Activated naive CD8-positive, alpha-beta T cell treated with anti-CD3 and anti-CD28 coated beads for 36 hours (primary cell): ENCODE data around the gene SHB. TPM values are rescaled to one million over a fixed set of nuclear protein-coding genes. Genes with fewer than 3 reads are reported as not detected.
A peak's percentile ranks its signal among the peaks of the same experiment; 100 is the strongest.

ENCODE experiments used
- DNase-seq: peaks from one replicate; pipeline ENCODE4 v3.0.0; 2021
- H3K27ac Mint-ChIP-seq: one replicate; pipeline ENCODE4 v1.8.0; 2022; ENCODE audit warnings: mild to moderate bottlenecking, moderate library complexity, mixed read lengths
- H3K27me3 Mint-ChIP-seq: one replicate; pipeline ENCODE4 v1.8.0; 2022; ENCODE audit warnings: mild to moderate bottlenecking, mixed read lengths
- H3K36me3 Mint-ChIP-seq: one replicate; pipeline ENCODE4 v1.8.0; 2021; ENCODE audit warnings: mild to moderate bottlenecking, mixed read lengths
- H3K4me1 Mint-ChIP-seq: one replicate; pipeline ENCODE4 v1.8.0; 2021; ENCODE audit warnings: mixed read lengths
- H3K4me3 Mint-ChIP-seq: one replicate; pipeline ENCODE4 v1.8.0; 2022; ENCODE audit warnings: mild to moderate bottlenecking, moderate library complexity, mixed read lengths
- H3K9me3 Mint-ChIP-seq: one replicate; pipeline ENCODE4 v1.8.0; 2022; ENCODE audit warnings: mixed read lengths
- total RNA-seq, 2 experiments: library from RNA; stranded (reverse); gene quantifications; one replicate each; pipeline ENCODE4 v1.2.3, GENCODE V29; 2021

The SHB gene
- total RNA-seq, 2 experiments from 2014 or later, result 1.2 to 1.8 TPM

DNA sequence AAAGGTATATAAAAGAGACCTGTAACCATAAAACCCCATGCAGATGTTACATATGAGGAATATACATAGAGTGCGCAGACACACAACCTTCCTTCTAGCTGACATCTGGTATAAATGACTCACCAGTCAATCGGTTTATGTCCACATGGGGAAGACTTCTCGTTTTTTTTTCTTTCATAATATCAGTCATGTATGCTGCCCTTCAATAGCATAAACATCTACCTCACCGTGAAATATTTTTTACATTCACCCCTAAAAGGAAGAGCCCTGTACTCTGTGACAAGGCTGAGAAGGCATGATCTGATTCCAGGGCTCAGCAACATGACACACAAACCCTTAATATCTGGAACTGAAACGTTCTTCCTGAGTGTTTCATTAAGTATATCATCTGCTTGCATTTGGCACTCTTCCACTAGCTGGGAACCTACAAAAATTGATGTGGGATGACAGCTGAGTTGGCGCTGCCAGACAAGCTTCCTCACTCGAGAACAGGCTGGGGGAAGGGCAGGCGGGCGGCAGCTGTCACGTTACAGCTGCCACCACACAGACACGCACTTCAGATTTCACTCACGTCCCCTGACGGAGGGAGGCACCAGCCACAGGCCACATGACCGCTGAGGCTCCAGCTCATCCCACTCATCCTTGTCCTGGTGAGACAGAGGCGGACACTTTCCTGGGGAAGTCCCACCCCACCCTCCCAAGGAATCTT lies 74.2 kb downstream of the SHB start:
- DNase-seq, result peak; percentile 50
- peak overlapping the region; percentile 43 for H3K27ac Mint-ChIP-seq
- H3K4me3 Mint-ChIP-seq, result no peak overlapping the region
- peaks cover 5% of the 10 kb centered on the region for H3K27me3 Mint-ChIP-seq
- peaks cover 14% of the 10 kb centered on the region for H3K4me1 Mint-ChIP-seq
- H3K9me3 Mint-ChIP-seq, result no peaks in the 10 kb centered on the region
- no peaks in the 10 kb centered on the region for H3K36me3 Mint-ChIP-seq

DNA sequence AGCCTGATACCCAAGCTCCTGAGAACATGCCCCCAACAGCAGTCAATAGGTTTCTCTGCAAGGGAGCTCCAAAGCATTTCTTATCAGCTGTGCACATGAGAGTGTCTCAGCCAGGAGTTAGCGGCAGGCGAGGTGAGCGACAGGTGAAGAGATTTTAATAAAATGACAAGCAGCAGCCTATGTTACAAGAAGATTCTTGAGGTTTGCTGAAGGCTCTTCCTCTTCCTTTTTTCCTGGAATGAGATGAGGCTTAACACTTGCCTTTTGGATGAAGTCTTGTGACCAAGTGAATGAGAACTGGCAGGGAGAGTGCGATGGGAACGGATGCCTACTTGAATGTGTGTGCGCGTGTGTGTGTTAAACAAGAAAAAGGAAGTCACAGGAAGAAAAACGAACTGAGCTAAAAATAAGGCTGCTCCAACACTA lies 76.1 kb downstream of the SHB start:
- Mint-ChIP-seq H3K36me3 (no peaks in the 10 kb centered on the region), H3K27me3 (peaks cover 5% of the 10 kb centered on the region), H3K27ac (no peak overlapping the region), H3K4me3 (no peak overlapping the region), H3K9me3 (no peaks in the 10 kb centered on the region), H3K4me1 (peaks cover 14% of the 10 kb centered on the region)
- DNase-seq, result no peak

DNA sequence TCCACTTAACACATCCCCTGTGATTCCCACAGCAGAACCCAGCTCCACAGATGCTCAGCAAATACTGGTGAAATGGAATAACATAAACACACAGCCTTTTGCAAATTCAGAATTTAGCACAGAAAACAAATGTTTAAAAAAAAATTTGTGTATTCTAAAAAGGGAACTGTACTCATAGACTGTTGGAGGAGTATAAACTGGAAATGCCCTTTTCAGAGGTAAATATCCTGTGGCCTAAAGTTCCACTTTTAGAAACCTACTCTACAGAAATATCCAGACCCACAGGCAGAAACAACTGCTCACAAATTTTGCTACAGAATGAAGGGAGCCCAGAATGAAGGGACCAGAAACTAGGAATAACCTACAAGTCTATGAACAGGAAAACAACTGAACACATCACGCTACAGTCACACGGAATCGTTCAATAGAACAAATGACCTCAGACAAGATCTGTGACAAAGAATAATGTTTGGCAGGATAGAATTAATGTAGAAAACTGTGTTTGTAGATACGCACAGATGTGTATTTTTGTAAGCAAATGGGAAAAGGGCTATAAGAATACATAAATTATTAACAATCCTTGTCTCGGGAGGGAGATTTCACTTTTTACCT lies 78.5 kb downstream of the SHB start:
- Mint-ChIP-seq H3K4me1 (peaks cover 12% of the 10 kb centered on the region), H3K27me3 (peaks cover 5% of the 10 kb centered on the region), H3K9me3 (no peaks in the 10 kb centered on the region), H3K27ac (no peak overlapping the region), H3K4me3 (no peak overlapping the region), H3K36me3 (no peaks in the 10 kb centered on the region)
- DNase-seq, result no peak

DNA sequence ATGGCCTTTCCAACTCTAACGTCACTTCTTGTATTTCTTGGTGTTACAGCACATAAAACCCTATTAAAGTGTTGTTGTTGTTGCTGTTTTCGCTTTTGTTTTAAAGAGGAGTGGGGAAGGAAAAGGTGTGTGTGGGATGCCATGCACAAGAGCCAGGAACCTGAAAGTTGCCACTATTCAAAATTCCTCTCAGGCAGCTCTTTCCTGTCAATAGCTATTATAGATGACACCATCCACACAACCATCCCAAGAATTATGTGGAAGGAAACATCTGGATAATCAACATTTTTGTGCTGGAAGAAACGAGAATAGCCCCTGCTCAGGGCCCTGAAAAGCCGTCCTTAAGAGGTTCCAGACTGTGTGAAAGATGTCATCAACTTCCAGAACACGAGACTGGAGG lies 79.3 kb downstream of the SHB start:
- no peak overlapping the region for H3K27ac Mint-ChIP-seq
- H3K36me3 Mint-ChIP-seq, result no peaks in the 10 kb centered on the region
- H3K9me3 Mint-ChIP-seq, result no peaks in the 10 kb centered on the region
- H3K4me1 Mint-ChIP-seq, result peaks cover 7% of the 10 kb centered on the region
- H3K4me3 Mint-ChIP-seq, result no peak overlapping the region
- peaks cover 5% of the 10 kb centered on the region for H3K27me3 Mint-ChIP-seq
- DNase-seq, result no peak

DNA sequence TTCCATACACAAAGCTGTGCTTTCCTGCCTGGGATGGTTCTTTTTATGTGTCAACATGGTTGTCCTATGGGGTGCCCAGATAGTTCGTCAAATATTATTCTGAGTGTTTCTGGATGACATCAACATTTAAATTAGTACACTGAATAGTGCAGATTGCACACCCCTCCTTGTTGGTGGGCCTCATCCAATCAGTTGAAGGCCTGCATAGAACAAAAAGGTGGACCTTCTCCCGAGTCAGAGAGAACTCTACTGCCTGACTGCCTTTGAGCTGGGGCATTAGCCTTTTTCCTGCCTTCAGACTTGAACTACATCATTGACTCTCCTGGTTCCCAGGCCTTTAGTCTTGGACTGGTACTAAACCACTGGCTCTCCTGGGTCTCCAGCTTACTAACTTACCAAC lies 80.4 kb downstream of the SHB start:
- H3K27ac Mint-ChIP-seq, result no peak overlapping the region
- peaks cover 3% of the 10 kb centered on the region for H3K4me1 Mint-ChIP-seq
- no peaks in the 10 kb centered on the region for H3K36me3 Mint-ChIP-seq
- no peaks in the 10 kb centered on the region for H3K27me3 Mint-ChIP-seq
- no peak for DNase-seq
- no peak overlapping the region for H3K4me3 Mint-ChIP-seq
- no peaks in the 10 kb centered on the region for H3K9me3 Mint-ChIP-seq

DNA sequence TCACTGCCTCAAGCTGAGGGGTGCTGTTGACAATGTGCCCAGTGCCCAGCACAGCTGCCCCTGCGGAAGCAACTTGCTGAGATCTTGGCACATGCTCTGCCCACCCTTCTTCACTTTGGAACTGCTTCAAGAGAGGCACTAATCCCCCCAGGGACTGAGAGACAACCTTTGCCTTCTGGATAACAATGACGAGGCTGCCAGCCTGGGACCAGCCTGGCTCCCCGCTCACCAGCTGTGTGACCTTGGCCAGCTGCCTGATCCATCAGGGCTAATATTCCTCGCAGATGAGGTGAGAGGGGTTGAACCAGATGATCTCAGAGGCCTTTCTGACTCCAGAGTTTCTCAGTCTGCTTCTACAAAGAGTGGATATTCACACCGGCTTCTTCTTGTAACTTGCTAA lies 81.0 kb downstream of the SHB start:
- Mint-ChIP-seq H3K9me3 (no peaks in the 10 kb centered on the region), H3K4me3 (no peak overlapping the region), H3K27me3 (no peaks in the 10 kb centered on the region), H3K27ac (no peak overlapping the region), H3K36me3 (no peaks in the 10 kb centered on the region), H3K4me1 (peaks cover 1% of the 10 kb centered on the region)
- no peak for DNase-seq

DNA sequence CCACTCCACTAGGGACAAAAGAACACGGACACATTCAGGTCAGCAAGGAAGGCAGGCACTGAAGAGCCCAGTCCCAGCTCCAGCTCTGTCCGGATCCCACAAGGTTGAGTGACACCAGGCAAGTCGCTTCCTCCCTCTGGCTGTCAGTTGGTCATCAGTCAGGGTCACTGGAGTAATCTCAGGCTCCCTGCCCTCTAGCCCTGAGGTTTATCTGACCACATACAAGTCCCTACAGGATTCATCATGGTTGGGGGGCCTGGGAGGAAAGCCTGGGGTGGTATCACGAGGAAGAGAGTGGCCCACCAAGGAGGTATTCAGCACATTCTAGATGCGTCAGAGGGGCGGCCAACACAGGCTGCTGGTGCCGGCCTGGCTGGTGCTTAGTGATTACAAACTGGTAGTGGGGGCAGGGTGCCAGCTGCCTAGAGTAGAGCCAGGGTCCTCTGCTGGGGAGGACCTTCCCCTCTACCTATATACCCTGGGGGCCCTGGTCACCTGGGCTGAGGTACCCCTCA lies 81.5 kb downstream of the SHB start:
- no peak overlapping the region for H3K27ac Mint-ChIP-seq
- no peaks in the 10 kb centered on the region for H3K27me3 Mint-ChIP-seq
- no peaks in the 10 kb centered on the region for H3K4me1 Mint-ChIP-seq
- no peak for DNase-seq
- no peak overlapping the region for H3K4me3 Mint-ChIP-seq
- H3K36me3 Mint-ChIP-seq, result no peaks in the 10 kb centered on the region
- H3K9me3 Mint-ChIP-seq, result no peaks in the 10 kb centered on the region

DNA sequence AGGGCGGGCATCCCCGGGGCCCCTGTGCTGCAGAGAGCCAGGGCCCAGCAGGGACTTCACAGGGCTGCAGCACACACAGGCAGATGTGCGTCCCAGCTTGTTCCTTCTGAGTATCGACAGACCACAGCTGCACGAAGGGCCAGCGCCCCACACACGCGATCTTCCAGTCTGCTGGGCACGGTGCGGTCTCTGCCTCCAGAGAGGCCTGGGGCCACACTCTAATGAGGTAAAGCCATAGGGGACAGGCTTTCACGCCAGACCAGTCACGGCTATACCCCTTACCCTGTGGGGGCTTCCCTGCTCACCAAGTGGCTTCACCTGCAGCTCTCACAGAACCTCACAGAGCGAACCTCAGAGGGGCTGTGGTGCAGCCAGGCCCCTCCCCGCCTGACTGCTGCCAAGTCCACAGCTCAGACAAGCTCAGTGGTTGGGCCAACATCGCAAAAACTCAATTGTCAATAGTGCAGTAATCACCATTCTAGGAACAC lies 82.2 kb downstream of the SHB start:
- H3K9me3 Mint-ChIP-seq, result no peaks in the 10 kb centered on the region
- no peak for DNase-seq
- H3K4me3 Mint-ChIP-seq, result no peak overlapping the region
- H3K27ac Mint-ChIP-seq, result no peak overlapping the region
- no peaks in the 10 kb centered on the region for H3K4me1 Mint-ChIP-seq
- H3K36me3 Mint-ChIP-seq, result no peaks in the 10 kb centered on the region
- no peaks in the 10 kb centered on the region for H3K27me3 Mint-ChIP-seq

DNA sequence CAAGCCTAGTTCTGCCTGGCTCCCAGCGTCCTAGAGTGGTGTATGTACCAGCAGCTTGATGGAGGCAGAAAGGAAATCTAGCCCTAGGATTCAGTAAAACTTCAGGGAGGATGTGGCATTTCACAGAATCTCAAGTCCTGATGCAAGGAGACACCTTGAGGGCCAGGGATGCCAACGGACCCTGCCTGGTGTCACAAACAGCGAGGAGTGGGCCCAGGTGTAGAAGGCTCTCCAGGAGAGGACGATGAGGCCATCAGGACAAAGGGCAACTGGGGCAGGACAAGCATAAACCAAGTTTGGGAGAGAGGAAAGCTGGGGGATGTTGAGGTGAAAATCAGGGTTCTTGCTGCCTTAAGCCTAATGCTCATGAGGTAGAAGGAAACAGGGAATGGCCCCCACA lies 83.0 kb downstream of the SHB start:
- no peaks in the 10 kb centered on the region for H3K27me3 Mint-ChIP-seq
- H3K36me3 Mint-ChIP-seq, result no peaks in the 10 kb centered on the region
- no peaks in the 10 kb centered on the region for H3K4me1 Mint-ChIP-seq
- H3K4me3 Mint-ChIP-seq, result no peak overlapping the region
- no peak overlapping the region for H3K27ac Mint-ChIP-seq
- no peak for DNase-seq
- H3K9me3 Mint-ChIP-seq, result no peaks in the 10 kb centered on the region

DNA sequence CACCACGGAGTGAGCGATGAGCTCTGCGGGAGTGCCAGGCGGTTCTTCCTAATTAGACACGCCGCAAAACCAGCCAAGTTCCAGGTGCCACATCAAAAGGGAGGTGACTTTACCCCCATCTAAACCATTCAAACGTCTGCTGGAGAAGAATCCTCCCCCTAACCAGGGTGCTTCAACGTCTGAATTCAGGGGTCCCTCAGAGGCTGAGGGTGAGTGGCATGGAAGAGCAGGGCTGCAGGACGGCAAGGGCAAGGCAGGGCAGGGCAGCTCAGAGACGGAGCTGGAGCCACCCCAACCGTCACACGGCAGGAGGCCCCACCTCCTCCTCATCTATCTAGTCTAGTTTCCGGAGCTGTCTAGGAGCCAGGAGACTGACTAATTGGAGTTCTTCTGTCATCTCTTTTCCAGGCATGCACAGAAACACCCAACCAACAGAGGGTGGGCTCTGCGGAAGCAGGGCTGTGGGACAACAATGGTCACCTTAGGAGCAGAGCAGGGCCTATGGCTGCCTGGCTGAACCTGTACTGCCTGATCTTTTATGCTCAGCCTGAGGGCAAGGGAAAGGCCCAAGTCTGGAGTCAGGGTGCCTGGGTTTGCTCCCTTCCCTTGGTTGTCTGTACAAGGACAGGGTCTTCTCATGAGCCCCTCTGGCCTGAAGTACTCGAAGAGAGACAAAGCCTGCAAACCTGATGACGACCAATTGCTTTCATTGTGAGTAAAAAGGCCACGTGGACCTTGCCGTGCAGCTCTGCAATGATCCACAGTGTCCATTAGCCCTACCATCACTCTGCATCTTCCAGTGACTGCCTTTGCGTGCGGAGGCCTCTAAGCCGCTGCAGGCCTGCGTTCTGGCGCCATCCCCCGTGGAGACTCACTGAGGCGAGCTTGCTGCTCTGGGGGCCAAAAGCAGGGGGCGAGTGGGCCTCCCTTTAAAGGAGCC lies 84.1 kb downstream of the SHB start:
- H3K36me3 Mint-ChIP-seq, result no peaks in the 10 kb centered on the region
- no peak overlapping the region for H3K27ac Mint-ChIP-seq
- no peak for DNase-seq
- H3K9me3 Mint-ChIP-seq, result no peaks in the 10 kb centered on the region
- no peaks in the 10 kb centered on the region for H3K27me3 Mint-ChIP-seq
- no peak overlapping the region for H3K4me3 Mint-ChIP-seq
- H3K4me1 Mint-ChIP-seq, result no peaks in the 10 kb centered on the region

DNA sequence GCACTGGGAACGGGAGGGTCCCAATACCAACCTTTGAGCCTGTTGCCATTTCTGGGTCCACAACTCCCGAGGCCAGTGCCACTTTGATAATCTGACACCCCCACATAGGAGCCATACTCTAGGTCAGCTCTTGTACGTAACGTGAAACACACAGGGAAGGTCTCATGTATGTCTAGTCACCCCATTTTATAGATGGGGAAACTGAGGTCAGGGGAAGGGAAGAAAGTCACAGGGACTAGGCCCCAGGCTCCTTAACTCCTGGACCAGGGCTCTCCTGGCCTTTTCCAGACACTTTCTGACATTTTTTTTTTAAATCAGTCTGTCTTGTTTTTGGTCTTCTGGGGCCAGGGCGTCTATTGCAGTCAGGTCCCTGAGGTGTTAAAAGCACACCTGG lies 84.8 kb downstream of the SHB start:
- H3K9me3 Mint-ChIP-seq, result no peaks in the 10 kb centered on the region
- H3K27ac Mint-ChIP-seq, result no peak overlapping the region
- H3K4me1 Mint-ChIP-seq, result no peaks in the 10 kb centered on the region
- H3K4me3 Mint-ChIP-seq, result no peak overlapping the region
- no peaks in the 10 kb centered on the region for H3K27me3 Mint-ChIP-seq
- H3K36me3 Mint-ChIP-seq, result no peaks in the 10 kb centered on the region
- DNase-seq, result no peak

DNA sequence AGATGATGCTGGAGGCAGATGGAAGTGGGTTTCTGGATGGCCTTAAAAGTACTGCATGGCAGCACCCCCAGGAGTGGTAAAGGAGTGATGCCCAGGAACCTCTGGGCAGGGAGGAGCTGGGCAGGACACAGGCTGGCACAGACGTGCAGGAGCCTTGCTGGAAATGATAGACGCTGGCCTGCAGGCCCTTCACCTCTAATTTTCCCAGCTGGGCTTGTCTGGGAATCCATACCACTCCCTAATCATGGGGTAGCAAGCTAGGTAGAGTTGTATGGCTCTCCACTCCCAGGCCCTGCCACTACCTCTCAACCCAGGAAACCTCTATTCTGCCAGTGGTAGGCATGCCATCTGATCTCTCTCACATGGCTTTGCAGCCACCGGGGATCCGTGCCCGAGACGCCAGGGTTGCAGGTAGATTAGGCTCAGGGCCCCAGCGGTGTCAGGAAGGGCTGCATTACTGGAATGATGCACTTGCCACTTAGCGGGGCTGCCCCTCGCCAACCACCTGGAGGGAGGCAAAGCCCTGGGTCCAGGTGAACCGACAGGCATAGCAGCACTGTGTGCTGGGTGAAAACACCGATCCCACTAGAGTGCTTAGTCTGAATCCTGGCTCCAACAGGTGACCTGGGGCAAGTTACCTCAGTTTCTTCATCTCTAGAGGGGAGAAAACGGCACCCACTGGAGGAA lies 85.5 kb downstream of the SHB start:
- Mint-ChIP-seq H3K36me3 (no peaks in the 10 kb centered on the region), H3K9me3 (no peaks in the 10 kb centered on the region), H3K27ac (no peak overlapping the region), H3K27me3 (no peaks in the 10 kb centered on the region), H3K4me3 (no peak overlapping the region), H3K4me1 (no peaks in the 10 kb centered on the region)
- no peak for DNase-seq

DNA sequence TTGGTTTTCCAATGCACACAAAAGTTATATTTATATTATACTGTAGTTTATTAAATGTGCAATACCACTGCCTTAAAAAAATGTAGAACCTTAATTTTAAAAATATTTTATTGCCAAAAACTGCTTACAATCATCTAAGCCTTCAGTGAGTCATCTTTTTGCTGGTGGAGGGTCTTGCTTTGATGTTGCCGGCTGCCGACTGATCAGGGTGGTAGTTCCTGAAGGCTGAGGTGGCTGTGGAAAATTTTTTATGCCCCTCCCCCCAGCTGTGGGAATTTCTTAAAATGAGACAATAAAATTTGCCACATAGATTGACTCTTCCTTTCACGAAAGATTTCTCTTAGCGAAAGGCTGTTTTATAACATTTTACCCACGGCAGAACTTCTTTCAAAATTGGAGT lies 89.2 kb downstream of the SHB start:
- Mint-ChIP-seq H3K4me1 (no peaks in the 10 kb centered on the region), H3K4me3 (no peak overlapping the region), H3K36me3 (no peaks in the 10 kb centered on the region), H3K27ac (no peak overlapping the region), H3K9me3 (no peaks in the 10 kb centered on the region), H3K27me3 (no peaks in the 10 kb centered on the region)
- no peak for DNase-seq

DNA sequence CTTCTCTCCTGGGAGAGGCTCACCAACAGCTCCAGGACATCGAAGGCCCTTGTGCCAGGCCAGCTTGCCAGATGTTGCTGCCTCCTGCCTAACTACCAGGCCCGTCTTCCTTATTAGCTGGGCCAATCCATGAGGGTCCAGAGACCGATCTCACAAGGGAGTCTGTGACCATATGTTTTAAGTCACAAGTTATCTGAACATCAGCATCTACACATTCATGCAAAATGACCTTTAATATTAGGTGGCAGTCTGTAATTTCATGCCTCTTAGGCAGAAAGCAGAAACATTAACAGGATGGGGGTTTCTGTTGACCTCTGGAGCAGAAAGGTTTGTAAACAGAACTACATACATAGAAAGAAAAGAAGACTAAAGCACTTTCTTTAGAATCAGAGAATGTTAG lies 90.0 kb downstream of the SHB start:
- DNase-seq, result no peak
- no peaks in the 10 kb centered on the region for H3K9me3 Mint-ChIP-seq
- no peaks in the 10 kb centered on the region for H3K4me1 Mint-ChIP-seq
- H3K4me3 Mint-ChIP-seq, result no peak overlapping the region
- H3K36me3 Mint-ChIP-seq, result no peaks in the 10 kb centered on the region
- no peak overlapping the region for H3K27ac Mint-ChIP-seq
- no peaks in the 10 kb centered on the region for H3K27me3 Mint-ChIP-seq

DNA sequence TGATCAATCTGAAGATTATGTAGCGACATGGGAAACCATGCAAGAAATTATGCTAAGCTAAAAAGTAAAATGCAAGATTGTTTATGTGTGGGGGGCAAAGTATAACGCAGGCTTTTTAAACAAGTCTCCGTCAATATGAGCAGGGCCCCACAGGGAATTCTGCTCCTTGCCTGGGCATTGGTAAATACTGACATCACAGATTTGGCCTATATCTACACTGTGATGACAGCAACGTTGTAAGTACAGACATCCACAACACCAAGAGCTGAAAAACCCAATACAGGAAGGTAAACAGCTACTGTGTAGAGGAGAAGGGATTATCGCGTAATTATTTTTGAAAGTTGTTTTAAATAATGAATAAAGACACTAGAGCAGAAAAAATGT lies 90.6 kb downstream of the SHB start:
- H3K9me3 Mint-ChIP-seq, result no peaks in the 10 kb centered on the region
- no peak overlapping the region for H3K27ac Mint-ChIP-seq
- H3K27me3 Mint-ChIP-seq, result no peaks in the 10 kb centered on the region
- H3K4me1 Mint-ChIP-seq, result no peaks in the 10 kb centered on the region
- H3K36me3 Mint-ChIP-seq, result no peaks in the 10 kb centered on the region
- DNase-seq, result no peak
- H3K4me3 Mint-ChIP-seq, result no peak overlapping the region
